HS-27A (cell line): Measurements from ENCODE around the gene SORCS2.

Experiments
- DNase-seq: peaks from one replicate; pipeline ENCODE4 v3.0.0-alpha.2; 2012; ENCODE audit warnings: low read depth, missing footprints

Gene SORCS2

DNA sequence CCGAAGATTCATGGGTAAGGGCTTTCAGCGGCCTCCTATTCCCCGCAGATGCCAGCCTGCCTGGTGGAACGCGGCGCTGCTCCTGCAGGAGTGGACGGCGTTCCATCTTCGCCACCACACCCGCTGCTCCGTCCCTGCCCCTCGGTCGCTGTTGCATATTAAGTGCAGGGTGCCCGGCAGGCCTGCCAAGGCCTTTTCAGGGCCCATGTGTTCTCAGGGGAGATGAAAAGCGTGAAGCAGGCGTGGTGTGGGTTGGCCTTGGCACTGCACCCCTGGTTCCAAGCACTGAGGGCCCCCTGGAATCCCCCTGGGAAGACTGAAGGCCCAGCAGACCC lies 52.0 kb downstream of the SORCS2 start:
- DNase-seq = no peak

DNA sequence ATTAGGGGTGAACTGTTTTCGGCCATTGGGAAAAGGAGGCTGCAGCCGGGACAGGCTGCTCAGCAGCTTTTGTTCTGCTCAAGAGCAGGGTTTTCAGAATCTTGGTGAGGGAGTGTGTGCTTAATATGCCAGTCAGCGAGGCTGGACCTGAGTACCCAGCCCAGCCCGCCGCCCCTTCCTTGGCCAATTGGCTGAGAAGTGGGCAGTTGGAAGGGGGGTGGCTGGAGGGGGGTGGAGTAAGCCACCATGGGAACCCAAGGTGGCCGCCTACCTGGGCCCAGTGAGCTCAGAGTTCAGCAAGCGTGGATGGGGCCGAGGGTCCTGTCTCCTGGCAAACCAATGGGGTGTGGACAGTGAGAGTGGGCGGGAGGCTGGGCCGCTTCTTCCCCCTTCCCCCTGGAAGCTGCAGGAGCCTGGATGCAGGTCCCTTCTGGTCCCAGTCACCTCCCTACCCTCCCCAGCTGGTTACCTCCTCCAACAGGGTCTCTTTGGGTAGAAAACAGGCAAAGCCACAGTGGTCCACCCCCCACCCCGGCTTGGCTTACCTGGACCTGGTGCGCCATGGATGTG lies 52.5 kb downstream of the SORCS2 start:
- DNase-seq = no peak

DNA sequence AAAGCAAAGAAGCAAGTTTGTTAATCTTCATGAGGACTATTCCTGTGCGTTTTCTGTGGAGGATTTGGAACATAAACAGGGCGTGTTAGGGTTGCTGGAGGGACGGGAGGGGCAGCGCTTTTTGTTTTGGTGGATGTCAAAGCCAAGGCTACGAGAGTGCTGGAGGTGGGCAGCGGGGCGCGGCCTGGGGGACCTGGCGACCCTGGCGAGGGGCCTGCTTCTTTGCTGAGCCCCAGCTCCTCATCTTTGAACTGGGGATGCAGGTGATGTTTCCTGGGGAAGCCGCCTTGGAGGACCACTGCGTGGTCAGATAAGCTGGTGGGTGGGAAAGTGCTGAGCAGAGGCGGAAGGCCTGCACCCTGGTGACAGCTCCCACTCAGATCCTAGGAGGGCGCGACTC lies 55.2 kb downstream of the SORCS2 start:
- DNase-seq = no peak

DNA sequence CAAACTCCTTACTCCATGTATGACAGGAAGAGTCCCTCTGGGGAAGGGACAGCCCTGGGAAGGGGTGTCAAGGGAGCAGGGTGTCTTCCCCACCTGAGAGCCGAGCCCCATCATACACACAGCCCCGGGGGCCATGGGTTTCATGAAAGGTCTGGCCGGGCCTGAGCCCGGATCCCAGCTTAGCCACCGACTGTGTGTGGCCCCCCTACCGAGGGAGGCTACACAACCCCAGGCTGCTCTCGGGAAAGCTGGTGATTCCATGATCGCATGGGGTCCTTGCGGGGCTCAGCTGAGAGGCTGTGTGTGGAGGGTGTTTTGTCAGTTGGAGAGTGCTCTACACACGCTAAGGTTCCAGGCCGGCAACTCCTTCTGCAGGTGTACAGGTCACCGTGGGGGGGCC lies 55.6 kb downstream of the SORCS2 start:
- no peak for DNase-seq

DNA sequence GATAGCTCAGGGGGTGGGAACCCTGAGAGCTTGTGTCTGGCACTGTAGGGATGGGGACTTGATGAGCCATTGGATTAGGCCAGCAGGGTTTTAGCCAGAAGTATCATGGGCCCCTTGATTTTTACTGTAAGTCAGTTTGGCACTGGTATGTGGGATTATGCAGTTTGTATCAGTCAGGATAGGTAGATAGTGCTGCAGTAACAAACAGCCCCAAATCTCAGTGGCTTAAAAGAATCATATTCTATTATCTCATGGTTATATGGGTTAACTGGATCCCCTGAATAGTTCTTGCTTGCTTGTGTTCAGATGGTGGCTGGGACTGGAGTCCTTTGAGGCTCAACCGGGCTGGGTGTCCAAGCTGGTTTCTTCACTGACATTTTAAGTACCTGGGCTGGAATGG lies 56.5 kb downstream of the SORCS2 start:
- DNase-seq = no peak

DNA sequence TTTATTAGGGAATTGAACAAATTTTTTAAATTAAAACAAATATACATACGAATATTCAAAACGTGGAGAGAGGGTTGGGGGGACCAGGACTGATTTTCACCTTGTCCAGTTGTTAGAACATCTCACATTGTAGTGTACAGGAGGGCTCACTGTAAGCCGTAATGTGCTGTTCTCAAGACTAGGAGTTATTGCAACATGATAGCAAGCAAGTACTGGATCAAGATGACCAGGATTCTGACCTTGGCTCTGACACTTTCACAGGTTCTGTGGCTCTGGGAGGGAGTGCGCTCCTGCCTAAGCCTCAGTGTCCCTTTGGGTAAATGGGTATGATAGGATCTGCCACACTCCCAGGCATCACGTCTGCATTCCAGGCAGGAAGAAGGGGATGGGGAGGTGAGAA lies 59.0 kb downstream of the SORCS2 start:
- no peak for DNase-seq

DNA sequence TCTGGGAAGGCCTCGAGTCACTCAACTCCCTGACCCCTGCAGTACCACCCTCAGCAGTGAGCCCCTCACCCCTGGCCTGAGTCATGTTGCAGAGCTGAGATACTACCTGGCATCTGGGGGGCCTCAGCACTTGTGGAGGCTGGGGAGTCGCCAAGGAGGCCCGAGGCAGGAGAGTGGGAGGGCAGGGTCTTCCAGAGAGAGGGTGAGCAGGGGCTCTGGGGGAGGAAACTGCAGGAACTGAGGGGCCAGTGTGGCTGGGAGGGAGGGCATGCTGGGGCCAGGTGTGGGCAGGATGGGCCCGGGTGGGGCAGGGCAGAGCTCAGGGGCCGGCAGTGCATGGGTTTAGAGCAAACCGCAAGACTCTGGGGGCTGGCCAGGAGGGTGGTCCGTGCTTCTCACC lies 59.7 kb downstream of the SORCS2 start:
- DNase-seq = no peak

DNA sequence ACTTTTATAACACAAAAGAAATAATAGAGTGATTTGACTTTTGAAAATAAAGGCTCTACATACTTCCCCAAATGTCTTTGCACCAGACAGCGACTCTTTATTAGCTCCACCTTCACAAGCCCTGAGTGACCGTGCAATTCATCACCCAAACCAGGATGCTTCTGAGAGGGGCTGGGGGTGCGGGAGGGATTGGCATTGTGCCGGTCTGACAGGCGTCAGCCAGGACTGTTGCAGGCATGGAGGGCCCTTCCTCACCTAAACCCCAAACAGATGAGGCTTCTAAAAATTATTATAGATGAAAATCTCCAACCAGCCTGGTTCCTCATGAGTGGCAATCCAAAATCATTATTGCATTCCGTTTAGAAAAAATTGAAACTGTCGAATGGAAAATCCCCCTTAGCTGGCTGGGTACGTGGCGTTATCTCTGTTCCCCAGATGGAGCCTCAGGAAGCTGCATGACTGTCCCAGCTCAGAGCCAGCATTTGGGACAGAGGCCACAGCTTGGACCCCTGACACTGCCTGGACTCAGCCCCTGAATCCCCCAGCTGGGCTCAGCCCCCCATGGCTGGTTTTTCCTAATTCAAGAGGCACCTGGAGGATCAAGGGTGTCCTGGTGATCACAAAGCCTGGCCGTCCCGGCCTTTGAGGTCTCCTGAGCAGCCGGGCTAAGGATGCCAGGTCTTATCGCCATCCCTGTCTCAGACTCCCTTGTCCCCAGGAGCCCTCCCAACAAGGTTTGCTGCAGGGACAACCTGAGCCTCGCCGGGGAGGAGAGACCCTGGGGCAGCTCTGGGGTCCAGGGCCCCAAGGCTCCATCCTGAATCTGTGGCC lies 60.4 kb downstream of the SORCS2 start:
- DNase-seq = no peak

DNA sequence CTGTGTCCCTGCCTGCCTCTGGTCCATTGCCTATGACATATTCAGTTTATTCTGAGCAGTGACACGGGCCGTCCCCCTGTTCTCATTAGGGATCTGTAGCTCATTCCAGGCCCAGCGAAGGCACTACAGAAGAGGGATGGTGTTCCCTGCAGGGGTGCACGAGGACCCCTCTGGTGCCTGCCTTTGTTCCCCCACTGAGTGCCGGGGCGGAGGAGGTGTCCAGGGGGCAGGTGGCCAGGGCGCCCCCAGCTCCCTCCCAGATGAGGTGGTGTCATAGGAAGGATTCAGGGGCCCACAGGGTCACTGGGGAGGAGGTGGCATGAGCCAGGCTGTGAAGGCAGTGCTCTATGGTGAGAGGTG lies 61.0 kb downstream of the SORCS2 start:
- DNase-seq = no peak

DNA sequence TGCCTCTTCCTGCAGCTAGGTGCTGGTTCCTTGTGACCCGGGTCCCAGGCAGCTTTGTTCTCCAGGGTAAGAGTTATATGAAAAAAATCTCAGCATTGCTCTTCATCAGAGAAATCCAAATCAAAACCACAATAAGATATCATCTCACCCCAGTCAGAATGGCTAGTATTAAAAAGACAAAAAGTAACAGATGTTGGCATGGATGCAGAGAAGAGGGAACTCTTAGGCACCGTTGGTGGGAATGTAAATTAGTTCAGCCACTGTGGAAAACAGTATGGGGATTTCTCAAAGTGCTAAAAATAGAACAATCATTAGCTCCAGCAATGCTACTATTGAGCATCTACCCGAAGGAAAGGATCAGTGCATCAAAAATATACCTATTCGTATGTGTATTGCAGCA lies 61.5 kb downstream of the SORCS2 start:
- no peak for DNase-seq

DNA sequence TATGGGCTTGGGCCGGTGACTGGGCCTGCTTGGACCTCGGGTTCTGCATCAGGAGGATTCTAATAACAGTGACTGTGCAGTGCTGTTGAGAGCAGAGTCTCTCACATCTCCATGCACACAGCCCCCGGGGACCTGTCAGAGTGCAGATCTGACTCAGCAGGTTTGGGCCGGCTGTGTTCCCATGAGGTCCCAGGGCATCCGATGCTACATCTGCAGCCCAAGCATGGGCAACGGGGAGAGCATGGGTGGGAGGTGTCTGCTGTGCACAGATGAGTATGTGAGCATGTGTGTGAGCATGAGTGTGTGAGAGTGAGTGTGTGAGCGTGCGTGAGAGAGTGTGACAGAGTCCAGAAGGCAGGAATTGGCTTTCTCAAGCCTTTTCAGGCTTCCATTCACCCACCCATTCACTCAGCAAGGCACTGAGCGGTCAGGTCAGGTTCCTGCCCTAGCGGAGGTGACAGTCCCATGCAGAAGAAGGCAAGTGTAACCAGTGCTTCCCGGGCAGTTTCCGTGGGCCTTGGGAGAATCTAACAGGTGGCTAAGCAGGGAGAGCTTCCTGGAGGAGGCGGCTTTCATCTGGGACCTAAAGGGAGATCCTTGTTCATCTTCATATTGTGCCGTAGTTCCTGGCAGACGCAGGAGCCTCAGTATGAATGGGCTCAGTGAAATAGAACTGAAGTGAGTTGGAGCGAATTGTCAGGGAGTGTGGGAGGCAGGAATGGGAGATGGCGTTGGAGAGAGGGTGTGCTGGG lies 62.6 kb downstream of the SORCS2 start:
- DNase-seq = no peak

DNA sequence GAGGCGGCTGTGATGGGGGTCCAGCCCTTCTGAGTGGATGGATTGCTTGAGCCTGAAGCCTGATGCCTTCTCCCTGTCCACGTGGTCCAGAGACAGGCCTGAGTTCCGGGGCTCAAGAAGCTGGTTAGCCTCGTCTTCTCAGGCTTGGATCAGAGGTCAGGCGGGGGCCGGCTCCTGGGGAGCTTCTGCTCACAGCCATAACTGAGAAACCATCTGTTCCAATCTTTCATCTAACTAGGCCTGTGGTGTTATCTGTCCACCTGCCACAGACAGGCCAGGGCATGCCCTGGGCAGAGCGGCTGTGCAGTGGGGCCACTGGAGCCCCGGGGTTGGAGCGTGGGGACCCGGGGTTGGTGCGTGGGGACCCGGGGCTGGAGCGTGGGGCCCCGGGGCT lies 63.1 kb downstream of the SORCS2 start:
- DNase-seq = no peak

DNA sequence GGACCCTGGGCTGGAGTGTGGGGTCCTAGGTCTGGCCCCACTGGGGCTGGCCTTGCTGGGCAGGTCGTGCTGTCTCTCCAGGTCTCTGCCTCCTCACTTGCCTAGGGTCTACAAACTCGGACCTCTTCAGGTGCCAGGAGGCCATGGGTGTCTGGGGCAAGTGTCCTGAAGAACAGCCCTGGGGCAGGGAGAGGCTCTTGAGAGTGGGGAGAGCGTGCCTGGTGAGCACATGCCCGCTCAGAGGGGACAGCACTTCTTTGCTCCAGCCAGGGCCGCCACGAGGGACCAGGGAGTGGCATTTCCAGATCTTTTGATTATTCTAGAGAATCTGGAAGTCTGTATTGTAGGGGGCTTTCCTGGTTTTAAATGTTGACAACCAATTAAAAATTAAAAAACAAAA lies 63.7 kb downstream of the SORCS2 start:
- no peak for DNase-seq

DNA sequence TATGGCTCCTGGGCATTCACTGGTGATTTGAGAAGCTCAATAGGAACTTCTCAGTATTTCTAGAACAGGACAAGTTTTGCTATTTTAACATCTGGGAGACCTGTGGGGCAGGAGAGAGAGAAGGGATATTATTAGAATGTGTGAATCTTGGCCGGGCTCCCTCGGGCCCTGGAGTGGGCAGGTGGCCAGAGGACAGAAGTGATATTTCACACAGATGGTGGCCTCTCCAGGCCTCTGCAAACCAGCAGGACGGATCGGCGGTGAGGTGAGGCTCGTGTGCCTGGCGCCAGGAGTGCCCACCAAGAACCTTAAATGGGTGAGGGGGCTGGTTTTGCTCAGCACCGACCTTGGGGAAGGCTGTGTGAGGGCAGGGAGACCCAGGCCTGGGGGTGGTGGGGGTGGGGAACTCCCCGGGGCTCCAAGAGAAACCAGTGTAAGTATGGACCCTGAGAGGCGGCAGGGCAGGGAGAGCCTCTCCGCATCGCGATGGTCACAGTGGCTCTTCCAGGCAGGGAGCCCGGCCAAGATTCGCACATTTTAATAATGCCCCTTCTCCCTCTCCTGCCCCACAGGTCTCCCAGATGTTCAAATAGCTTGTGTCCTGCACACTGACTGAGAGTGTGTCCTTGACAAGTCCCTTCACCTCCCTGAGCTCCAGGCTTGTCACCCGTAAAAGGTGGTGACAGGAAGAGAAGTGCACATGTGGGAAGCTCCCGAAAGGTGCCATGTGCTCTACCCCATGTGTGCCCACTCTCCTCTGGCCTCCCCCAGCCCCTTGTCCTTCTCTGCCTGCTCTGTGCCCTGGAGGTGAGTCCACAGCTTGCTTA lies 64.9 kb downstream of the SORCS2 start:
- DNase-seq = no peak

DNA sequence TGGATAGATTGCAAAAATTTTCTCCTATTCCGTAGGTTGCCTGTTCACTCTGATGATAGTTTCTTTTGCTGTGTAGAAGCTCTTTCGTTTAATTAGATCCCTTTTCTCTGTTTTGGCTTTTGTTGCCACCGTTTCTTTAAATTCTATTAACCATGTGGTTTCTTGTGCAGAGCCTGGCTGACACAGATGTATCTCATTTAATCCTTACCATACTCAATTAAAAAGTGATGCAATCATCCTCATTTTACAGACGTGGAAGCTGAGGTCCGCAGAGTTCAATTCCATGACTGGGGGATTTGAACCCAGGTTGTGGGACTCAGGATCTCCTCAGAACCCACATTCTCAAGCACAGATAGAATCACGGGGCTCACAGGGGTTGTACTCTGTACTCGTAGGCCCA lies 66.7 kb downstream of the SORCS2 start:
- DNase-seq = no peak

DNA sequence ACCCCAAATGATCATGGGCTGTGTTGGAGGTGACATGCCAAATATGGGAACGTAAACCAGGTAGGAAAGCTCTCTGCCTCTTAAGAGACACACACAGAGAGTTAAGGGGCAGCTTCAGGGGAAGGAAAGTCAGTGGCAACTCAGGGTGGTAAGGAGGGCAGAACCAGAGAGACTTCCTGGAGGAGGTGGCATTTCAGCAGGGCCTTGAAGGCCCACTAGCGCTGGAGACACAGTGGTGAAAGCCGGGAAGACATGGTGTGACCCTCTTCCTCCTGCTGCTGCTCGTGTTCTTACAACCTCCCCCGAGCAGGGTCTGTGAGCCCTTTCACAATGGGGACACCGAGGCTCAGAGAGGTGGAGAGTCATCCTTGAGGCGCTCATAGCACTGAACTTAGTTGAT lies 68.2 kb downstream of the SORCS2 start:
- DNase-seq = no peak

DNA sequence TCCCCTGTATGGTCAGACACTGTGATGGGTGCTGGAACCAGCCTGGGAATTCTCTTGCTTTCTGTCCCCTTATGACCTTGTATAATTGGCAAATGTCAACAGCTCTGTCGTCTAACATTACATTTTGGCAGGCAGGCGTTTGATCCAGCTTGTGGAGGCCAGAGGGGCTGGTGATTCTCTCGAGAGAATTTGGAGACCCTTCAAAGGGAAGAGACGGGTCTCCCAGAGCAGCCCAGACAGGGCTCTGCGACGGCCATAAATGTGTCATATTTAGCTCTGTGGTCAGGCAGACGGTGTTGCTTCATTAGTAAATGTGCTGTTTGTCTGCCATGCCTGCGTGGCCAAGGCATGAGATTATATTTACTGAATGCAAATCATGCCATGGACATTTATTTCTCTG lies 68.7 kb downstream of the SORCS2 start:
- DNase-seq = no peak

DNA sequence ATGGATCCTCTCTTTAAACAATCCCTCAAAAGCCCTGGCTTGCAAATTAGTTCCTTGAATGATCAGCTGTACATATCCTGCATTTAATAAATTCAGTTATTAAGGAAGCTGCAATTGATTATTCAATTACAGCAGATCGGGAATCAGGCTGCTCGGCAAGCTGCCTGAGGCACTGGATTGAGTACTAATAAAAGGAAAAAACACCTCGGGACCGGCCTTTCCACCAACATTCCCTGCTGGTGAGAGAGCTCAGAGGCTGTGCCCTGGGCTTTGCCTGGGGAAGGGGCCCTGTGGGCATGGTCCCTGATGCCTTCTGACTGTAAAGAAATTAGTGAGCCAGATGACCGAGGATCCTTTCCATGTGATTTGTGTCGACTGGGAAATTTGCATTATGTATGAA lies 69.2 kb downstream of the SORCS2 start:
- no peak for DNase-seq

DNA sequence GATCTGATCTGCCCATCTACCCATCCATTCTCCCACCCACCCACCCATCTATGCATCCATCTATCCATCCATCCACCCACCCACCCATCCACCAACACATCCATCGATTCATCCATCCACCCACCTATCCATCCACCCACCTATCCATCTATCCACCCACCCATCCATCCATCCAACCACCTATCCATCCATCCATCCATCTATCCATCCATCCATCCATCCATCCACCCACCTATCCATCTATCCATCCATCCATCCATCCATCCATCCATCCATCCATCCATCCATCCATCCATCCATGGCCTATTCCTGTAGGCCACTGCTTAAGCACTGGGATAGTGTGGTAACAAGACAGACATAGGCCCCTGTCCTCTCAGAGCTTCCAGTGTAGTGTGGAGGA lies 69.8 kb downstream of the SORCS2 start:
- DNase-seq = no peak

DNA sequence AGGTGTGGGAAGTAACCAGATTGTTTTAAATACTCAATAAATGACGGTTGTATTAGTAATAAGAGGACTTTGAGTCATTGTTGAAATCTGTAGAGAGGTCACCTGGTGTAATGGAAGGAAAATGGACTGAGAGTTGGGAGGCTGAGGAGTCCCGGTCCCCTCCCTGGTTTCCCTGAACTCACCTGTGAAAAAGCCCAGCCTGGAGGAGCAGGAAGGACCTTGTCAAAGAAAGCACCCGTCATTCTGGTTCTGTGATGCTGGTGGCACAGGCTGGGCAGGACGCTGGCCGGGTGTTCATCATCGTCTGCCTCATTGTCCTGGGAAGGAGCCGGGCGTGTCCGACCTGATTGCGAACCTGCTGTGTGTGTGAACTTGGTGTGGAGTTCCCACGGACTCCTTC lies 70.8 kb downstream of the SORCS2 start:
- DNase-seq = no peak

DNA sequence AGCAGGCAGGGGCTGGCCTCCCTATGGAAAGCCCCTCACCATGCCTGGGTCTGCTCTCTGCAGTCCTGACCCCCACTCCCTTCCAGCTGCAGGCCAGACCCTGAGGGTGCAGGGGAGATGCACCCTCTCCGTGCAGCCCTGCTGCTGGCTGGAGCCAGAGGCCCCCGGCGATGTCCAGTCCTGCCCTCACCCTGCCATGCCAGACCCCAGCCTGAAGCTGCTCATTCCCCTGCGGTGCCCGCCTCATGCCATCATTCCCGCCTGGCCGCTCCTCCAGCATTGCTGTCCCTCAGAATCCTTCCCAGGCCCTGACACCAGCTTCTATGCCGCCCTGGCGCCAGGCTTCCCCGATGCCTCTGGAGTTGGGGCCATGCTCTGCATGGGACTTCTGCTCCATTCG lies 72.4 kb downstream of the SORCS2 start:
- no peak for DNase-seq

DNA sequence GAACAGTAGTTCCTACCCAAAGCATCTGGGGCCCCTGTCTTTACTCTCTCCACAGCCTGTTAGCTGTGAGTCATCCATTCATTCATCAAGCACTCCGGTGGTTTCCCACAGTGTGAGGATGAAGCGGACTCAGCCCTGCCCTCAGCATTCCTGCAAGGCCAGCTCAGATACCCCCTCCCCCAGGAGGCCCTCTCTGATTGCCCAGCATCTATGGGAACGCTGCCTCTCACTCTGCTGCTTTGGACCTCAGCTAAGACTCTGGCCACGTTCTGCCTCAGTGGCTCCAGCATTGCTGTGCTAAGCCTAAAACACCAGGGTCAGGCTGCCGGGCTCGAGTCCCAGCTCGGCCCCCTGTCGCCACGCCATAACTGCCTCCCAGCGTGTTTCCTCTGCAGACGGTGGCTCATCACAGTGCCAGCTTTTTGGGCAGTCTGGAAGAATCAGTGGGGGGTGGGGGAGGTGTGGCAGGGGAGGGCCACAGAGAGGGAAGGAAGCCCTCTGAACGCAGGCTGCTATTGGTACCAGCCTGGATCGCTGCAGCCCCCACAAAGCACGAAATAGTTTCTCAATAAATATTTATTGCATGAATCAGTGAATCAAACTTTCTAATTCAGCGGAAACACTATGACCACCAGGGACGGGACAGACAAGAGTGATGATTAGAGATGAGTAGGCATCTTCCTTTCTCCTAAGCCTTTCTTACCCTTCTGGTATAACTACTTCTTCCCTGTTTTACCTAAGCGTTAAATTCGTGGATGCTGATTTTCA lies 74.4 kb downstream of the SORCS2 start:
- DNase-seq = peak; percentile 27
